GM12892 (cell line): ENCODE results near the gene DAZAP1.

Source experiments
- POLR2A ChIP-seq: IDR thresholded peaks from 2 replicates; pipeline ENCODE4 v1.6.1; 2011; ENCODE audit warnings: low read depth, low read length, control low read depth
- POLR2AphosphoS5 ChIP-seq: IDR thresholded peaks from 2 replicates; pipeline ENCODE4 v1.6.1; 2011; ENCODE audit warnings: low read depth, low read length, control low read depth
- TAF1 ChIP-seq: IDR thresholded peaks from 2 replicates; pipeline ENCODE4 v1.6.1; 2011; ENCODE audit warnings: low read depth, mild to moderate bottlenecking, control low read depth, low read length, borderline replicate concordance

DNA sequence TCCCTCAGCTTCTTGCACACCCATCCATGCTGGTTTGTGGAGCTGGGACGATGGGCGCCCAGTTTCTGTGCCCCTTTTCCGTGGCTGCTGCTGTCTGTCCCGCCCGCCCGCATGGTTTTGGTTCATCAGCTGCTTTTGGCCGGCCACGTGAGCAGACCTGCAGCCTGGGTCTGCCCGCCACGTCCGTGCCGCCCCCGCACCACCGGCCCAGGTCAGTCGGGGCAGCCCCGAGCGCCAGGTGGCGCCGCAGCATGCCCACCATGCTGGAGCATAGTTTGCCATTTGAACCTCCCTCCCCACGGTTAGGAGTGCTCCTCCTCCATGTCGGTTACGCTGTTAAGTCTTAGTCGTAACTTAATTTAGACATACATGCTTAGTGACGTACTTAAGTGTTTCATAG, 15.6 kb downstream of the DAZAP1 start:
- no peak for TF ChIP-seq POLR2A
- TF ChIP-seq POLR2AphosphoS5, result no peak
- TF ChIP-seq TAF1, result no peak
